NCI-H2107 treated with DMSO at 0.1 percent for 48 hours (cell line): ENCODE results near the gene SEC24C.
"Not testable (repeated sequence)": the region's sequence is repeated elsewhere in the genome, so short reads cannot be mapped to it uniquely, and the experiment has no call there.

Source experiments
- DNase-seq: peaks from one replicate; lab custom pipeline; 2025; ENCODE audit not compliant: unreplicated experiment; lab: John Stamatoyannopoulos, UW

The SEC24C gene

DNA sequence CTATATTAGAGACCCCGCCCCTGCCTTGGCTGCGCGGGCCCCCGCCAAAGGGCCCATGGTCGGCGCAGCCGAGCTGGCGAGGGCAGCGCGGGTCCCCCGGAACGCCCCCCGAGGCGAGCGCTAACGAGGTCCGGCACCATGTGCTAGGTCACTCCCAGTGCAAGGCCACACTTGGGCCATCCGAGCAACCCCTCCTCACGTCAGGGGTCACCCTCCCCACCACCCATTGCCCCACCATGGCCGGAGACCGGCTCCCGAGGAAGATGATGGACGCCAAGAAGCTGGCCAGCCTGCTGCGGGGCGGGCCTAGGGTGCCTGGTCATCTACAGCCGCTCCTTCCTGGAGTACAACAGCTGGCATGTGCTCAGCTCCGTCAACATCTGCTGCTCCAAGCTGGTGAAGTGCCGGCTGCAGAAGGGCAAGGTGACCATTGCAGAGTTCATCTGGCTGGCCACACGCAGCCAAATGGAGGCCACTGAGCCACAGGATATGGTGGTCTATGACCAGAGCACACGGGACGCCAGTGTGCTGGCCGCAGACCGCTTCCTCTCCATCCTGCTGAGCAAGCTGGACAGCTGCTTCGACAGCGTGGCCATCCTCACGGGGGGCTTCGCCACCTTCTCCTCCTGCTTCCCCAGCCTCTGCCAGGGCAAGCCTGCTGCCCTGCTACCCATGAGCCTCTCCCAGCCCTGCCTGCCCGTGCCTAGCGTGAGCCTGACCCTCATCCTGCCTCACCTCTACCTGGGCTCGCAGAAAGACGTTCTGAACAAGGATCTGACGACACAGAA is 12.4 kb upstream of the SEC24C start:
- DNase-seq: no peak

GRCh38 chr10:73732426-73732825 is 11.7 kb upstream of the SEC24C start:
- no peak for DNase-seq

DNA sequence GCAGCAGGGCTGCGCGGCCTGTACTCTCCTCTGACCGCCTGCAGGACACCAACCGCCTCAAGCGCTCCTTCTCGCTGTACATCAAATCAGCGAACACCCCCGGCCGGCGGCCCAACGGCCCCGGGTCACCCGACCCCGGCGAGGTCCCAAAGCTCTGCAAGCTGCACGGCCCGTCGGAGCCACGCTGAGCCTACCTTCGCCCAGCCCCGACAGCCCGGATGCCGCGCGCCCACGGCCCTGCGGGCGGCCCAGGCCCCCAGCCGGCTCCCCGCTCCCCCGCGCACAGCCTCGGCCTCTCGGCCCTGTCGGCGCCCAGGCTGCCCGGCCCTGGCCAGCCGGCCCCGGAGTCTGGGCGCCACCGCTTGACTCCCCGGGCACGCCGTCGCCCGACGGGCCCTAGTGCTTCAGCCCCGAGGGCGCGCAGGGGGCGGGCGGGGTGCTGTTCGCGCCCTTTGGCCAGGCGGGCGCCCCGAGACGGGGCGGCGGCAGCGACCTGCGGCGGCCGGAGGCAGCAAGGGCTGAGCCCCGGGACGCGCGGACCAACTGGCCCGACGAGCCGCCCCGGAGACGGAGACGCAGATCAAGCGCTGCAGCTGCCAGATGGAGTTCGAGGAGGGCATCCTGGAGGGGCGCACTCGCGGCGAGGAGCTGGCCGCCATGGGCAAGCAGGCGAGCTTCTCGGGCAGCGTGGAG is 11.1 kb upstream of the SEC24C start:
- DNase-seq: no peak

- no peak for DNase-seq
These were observed 10.0 kb upstream of the SEC24C start for GRCh38 chr10:73734028-73734720.

DNA sequence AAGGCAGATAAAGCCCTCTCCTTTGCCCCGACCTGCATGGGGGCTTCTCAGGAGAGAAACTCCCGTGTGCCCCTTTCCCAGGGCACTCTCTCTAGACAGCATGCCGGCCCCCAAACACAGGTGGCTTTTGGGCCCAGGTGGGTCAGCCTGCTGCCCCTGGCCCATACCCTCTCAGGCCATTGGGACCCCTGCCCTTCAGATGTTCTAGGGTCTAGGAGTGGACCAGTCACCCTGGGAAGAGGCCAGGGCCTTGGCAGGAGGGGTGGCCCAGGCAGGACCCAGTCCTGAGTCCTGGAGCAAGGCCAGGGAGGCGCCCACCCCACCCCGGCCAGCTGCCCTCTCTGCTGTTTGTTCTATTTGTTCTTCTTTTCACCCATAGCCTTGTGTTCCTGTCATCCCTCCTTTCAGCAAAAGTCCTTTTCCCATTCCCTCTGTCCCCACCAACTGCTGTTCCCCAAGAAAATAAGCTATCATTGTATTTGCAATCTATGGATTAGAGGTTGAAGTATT is 9.3 kb upstream of the SEC24C start:
- DNase-seq: no peak

DNA sequence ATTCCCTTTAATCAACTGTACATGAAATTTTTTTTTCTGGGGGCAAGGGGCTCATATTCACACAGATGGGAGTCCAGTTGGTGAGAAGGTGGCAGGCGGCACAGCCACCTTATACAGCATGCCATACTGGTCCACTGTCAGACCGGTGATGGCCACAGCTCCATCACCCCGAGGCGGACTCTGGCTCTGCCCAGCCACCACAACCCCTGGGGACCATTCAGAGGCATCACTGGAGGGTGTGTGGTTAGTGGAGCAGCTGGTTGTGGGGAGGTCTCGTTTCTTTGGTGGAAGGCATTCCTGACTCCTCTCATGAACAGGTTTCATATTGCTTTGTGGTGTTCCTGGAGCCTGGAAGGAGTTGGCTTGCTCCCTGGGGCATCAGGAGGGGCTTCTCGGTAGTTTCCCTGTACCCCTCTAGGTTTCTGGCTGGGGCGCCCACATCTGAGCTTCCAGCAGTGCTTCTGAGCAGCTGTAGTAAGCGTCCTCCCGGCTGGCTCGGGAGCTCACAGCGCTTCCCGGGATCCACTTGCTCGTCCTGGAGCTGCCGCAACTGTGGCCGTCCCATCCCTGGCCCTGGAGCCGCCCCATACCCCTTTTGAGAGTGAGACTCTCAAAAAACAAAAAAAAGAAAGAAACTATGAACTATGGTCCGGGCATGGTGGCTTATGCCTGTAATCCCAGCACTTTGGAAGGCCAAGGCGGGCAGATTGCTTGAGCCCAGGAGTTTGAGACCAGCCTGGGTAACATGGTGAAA is 3.5 kb upstream of the SEC24C start:
- not testable (repeated sequence) for DNase-seq

GRCh38 chr10:73742454-73742734 is 1.8 kb upstream of the SEC24C start:
- no peak for DNase-seq

- DNase-seq: no peak
These were observed 756 bp upstream of the SEC24C start for GRCh38 chr10:73743327-73743904.

DNA sequence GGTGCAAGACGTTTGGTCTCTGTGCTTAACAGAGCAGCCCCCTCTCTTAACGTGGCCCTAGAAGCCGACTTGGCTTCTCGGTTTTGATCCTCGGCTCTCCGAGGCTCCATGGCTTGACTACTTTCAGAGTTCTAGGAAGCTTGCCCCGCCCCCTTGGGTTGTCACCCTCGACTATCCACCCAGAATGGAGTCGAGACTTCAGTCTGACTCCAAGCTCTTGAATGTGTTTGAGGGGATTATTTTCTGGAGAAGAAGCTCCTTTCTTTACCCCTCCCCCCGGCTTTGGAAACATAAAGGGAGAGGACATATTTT is 448 bp downstream of the SEC24C start:
- no peak for DNase-seq

GRCh38 chr10:73746721-73747120 is 2.5 kb downstream of the SEC24C start:
- DNase-seq: no peak

GRCh38 chr10:73750819-73751218 is 6.6 kb downstream of the SEC24C start:
- DNase-seq: no peak

GRCh38 chr10:73756183-73756582 is 12.0 kb downstream of the SEC24C start:
- DNase-seq: no peak

DNA sequence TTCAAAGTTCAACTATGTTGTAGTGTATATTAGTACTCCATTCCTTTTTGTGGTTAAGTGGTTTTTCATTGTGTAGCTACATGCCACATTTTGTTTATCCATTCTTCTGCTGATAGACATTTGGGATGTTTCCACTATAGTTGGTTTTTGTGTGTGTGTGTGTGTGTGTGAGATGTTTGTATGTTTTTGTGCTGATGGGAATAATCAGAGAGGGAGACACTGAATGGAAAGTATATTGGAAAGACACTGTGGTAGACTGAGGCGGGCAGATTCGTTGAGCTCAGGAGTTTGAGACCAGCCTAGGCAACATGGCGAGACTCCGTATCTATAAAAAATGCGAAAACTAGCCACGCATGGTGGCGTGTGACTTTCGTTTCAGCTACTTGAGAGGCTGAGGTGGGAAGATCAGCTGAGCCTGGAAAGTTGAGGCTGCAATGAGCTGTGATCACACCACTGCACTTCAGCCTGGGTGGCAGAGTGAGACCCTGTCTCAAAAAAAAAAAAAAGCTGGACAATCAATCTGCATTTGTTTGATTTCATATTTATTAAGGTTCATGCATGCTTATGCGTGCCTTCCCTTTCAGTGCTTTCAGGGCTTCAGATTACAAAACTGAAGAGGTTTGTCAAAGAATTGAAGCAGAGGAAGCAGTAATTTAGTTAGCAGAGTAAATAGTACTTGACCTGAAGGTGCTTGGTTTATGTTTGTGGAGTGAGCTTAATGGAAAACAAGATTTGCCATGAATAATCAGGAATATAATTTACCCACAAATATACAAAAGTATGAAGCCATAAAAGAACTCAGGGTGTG is 14.7 kb downstream of the SEC24C start:
- peak; percentile 48 for DNase-seq

DNA sequence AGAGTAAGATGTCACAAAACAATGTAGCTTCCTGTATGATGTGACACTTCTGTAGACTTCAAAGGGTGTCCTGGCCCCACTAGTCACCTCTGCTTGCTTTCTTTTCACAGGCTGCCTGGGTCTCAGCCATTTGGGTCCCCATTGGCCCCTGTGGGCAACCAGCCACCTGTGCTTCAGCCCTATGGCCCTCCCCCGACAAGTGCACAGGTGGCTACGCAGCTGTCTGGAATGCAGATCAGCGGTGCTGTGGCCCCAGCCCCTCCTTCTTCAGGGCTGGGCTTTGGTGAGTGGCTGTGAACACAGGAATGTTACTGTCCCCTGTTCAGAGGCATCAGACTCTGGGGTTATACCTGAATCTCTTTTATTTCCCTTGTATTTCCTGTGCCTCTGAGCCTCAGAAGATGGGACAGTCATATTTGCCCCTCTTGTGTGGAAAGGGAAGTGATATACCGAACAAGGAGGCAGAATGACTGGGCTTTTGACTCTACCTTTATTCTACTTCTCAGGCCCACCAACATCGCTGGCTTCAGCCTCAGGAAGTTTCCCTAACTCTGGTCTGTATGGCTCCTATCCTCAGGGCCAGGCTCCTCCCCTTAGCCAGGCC is 15.4 kb downstream of the SEC24C start:
- DNase-seq: peak; percentile 48

DNA sequence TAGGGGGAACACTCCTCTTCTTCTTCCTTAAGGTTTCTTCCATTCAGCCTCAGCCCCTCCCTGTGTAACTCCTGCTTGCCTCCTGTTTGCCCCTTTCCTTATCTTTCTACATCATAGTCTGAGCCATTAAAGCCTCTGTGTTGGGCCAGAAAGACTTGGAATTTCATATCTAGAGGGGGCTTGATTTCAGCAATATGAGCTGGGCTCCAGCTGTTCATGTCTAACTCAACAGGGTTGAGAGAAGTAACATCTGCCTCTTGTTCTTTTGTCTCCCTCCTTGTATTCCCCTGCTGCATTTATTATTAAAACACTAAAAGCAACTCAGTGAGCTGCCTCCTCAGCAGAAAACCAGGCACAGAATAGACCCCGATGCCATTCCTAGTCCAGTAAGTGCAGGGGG is 17.6 kb downstream of the SEC24C start:
- no peak for DNase-seq

DNA sequence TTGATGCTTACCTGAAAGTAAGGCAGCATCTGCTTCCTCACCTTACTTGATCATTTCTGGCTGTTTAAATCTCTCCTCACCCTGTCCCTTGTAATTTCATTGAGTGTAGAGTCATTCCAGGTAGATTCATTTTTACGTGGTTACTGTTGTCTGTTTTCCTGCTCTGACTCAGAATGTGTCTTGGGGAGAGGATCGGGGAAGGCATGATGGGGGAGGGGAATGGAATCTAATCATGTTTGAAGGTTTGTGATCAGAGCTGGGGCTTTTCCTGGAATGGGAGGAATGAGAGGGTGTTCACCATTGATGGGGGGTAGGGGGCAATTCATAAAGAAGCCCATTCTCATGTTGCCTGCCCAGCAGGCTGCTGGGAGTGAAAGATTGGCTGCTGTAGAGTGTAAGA is 18.7 kb downstream of the SEC24C start:
- DNase-seq: no peak

- DNase-seq: no peak
These were observed 19.2 kb downstream of the SEC24C start for GRCh38 chr10:73763343-73763742.

DNA sequence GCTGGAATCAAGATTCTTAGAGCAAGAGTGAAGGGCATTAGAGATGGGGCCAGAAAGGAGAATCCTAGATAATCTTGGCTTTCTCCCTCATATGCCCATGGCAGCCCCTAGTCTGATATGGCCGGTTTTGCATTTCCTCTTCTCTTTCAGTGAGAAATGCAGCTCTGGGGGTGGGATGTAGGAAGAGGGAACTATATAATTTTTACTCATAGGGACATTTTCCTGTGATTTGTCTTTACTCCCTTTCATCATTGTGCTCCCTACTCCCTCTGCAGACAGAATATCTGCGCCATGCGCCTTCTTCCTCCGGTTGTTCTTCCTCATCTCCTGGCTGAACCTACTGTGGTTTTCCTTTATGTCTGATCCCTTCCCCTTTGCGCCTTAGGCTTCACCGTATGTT is 20.9 kb downstream of the SEC24C start:
- no peak for DNase-seq

DNA sequence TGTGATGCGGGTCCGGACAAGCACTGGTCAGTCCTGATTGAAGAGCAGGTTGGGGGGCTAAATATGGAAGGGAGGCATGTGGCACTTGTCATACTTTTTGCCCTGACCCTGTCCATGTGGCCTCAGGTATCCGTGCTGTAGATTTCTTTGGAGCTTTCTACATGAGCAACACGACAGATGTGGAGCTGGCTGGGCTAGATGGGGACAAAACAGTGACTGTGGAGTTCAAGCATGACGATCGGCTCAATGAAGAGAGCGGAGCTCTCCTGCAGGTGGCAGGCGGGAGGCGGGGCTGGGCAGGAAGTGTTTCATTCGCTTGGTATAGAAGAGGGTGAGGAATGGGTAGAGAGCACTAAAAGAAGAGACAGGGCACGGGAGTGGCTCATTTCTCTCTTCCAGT is 24.7 kb downstream of the SEC24C start:
- peak; percentile 27 for DNase-seq

DNA sequence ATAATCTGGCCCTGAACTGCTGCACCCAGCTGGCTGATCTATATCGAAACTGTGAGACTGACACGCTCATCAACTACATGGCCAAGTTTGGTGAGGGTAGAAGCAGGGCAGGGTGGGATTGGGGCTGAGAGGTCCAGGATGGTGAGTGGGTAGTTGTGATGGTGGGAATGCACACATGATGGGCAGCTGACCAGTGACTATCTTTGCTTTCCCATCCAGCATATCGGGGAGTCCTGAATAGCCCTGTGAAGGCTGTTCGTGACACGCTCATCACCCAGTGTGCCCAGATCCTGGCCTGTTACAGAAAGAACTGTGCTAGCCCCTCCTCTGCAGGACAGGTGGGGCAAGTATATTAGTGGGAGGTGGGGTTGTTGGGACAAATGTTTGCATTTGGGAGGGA is 25.2 kb downstream of the SEC24C start:
- DNase-seq: no peak
